Psoas muscle (tissue), 8 donors: ENCODE results near the gene UBE2I. TPM values are rescaled to one million over a fixed set of nuclear protein-coding genes. Genes with fewer than 3 reads are reported as not detected.

Source experiments
- ATAC-seq, 4 donors: fragments of 200-7000 bp; cut with Tn5 transposase; one replicate each; pipeline ENCODE4 v1.9.1; 2020; ENCODE audit warnings: moderate library complexity in 3 of 4, mild to moderate bottlenecking in 2 of 4
- DNase-seq, 2 donors: peaks; one replicate each; pipeline ENCODE4 v3.0.0-alpha.2; 2020
- H3K27ac ChIP-seq: fragments of 200-600 bp; one replicate; pipeline ENCODE4 v1.8.0; 2022
- H3K27me3 ChIP-seq, 3 donors: fragments of 200-600 bp in 1 of 3; one replicate each; pipeline versions ENCODE4 v1.6.1 to v1.8.0; 2013 to 2022; ENCODE audit warnings: low read length in 2 of 3, mild to moderate bottlenecking in 2 of 3, moderate library complexity in 1 of 3; ENCODE audit not compliant: insufficient read depth in 3 of 3
- H3K36me3 ChIP-seq, 2 donors: fragments of 200-600 bp in 1 of 2; one replicate each; pipeline versions ENCODE4 v1.6.1 to v1.8.0; 2013 to 2022; ENCODE audit warnings: low read depth in 1 of 2, mild to moderate bottlenecking in 1 of 2, moderate library complexity in 1 of 2; ENCODE audit not compliant: insufficient read depth in 1 of 2
- H3K4me1 ChIP-seq: fragments of 200-600 bp; one replicate; pipeline ENCODE4 v1.8.0; 2022
- H3K4me3 ChIP-seq: fragments of 200-600 bp; one replicate; pipeline ENCODE4 v1.8.0; 2022; ENCODE audit warnings: mild to moderate bottlenecking
- H3K9me3 ChIP-seq: fragments of 200-600 bp; one replicate; pipeline ENCODE4 v1.8.0; 2022
- CTCF ChIP-seq: fragments of 200-600 bp; IDR thresholded peaks from one replicate; pipeline ENCODE4 v1.8.0; 2022; ENCODE audit warnings: antibody characterized with exemption
- WGBS, 3 donors: extraction: QIAGEN DNeasy Blood & Tissue Kit; methylation state at CpG; one replicate each; pipeline versions ENCODE4 v1.1.6 to v1.1.7; 2013; 5-methylcytosine and 5-hydroxymethylcytosine counted together
- intact Hi-C, 2 donors: fragments of 100-400 bp; cut with DNase I; formaldehyde crosslinking; loops; one replicate each; pipeline versions ENCODE4 v1.11.0 to v1.14.2; 2022
- polyA plus RNA-seq, 3 donors: library from polyadenylated mRNA; stranded (reverse); fragments of 200-250 nt; gene quantifications; one replicate each; pipeline ENCODE4 v1.2.3, GENCODE V29; 2013
- total RNA-seq, 4 donors: library from RNA; stranded (reverse); fragmentation: NEBNext Ultra II Directional in 2 of 4; extraction: Animal tissue kit (Norgen Biotek cat#: 25700) in 2 of 4; gene quantifications; one replicate each; pipeline versions ENCODE4 v1.2.1 to v1.2.4, GENCODE V29; 2021 to 2023
- donor health status: healthy with polysubstance abuse.
- donor health status: DM: no; HTN: no; CAD: no; lungs with moderate emphysema.
- donor health status: Bipolar disorder and iron deficiency.
- donor health status: healthy.
- donor health status: DM: yes; HTN: yes; CAD: no.
- donor health status: DM: no; HTN: no; CAD: no.
- donor health status: DM: no; HTN: no; CAD: no.
- donor health status: DM: yes; HTN: yes; CAD: no.

Gene UBE2I
- total and polyA plus RNA-seq, 7 donors: 46.2 to 101 (median 55.6) TPM

- Histone ChIP-seq H3K4me3 (no peak overlapping the region), H3K9me3 (no peaks in the 10 kb centered on the region), H3K27ac (no peak overlapping the region), H3K27me3 (no peaks in the 10 kb centered on the region), H3K4me1 (peaks cover 5% of the 10 kb centered on the region), H3K36me3 (peaks cover 0 to 22% of the 10 kb centered on the region in 2 donors)
- no peak for ATAC-seq
- WGBS, 3 donors: 77 to 83% (median 81%) methylated on average over 14 of the region's 14 CpGs
- intact Hi-C loops: no loop called here
- no peak for TF ChIP-seq CTCF
- no peak for DNase-seq
These were observed 35.1 kb downstream of the UBE2I start for GRCh38 chr16:1344499-1344898.

GRCh38 chr16:1345087-1345486, 35.7 kb downstream of the UBE2I start:
- no peak for ATAC-seq
- WGBS, 3 donors: 48 to 57% (median 49%) methylated on average over 9 to 11 of the region's 11 CpGs
- Histone ChIP-seq H3K4me1 (peaks cover 5% of the 10 kb centered on the region), H3K27me3 (no peaks in the 10 kb centered on the region), H3K4me3 (no peak overlapping the region), H3K27ac (no peak overlapping the region), H3K36me3 (peaks cover 0 to 28% of the 10 kb centered on the region in 2 donors), H3K9me3 (no peaks in the 10 kb centered on the region)
- intact Hi-C loops: no loop called here
- TF ChIP-seq CTCF: no peak
- DNase-seq: no peak

- peaks cover 0 to 31% of the 10 kb centered on the region in 2 donors for H3K36me3 ChIP-seq
- ATAC-seq (no peak), DNase-seq (no peak)
- no peaks in the 10 kb centered on the region for H3K9me3 ChIP-seq
- H3K27me3 ChIP-seq: no peaks in the 10 kb centered on the region
- H3K4me1 ChIP-seq: peaks cover 11% of the 10 kb centered on the region
- H3K27ac ChIP-seq: no peak overlapping the region
- no peak for TF ChIP-seq CTCF
- intact Hi-C loops: no loop called here
- WGBS, 3 donors: 71 to 75% (median 73%) methylated on average over 29 to 31 of the region's 31 CpGs
- no peak overlapping the region for H3K4me3 ChIP-seq
These were observed 36.4 kb downstream of the UBE2I start for GRCh38 chr16:1345651-1346421.

GRCh38 chr16:1346422-1347285, 37.2 kb downstream of the UBE2I start:
- Histone ChIP-seq H3K4me3 (no peak overlapping the region), H3K27me3 (no peaks in the 10 kb centered on the region), H3K4me1 (peaks cover 15% of the 10 kb centered on the region), H3K27ac (no peak overlapping the region), H3K36me3 (peaks cover 0 to 31% of the 10 kb centered on the region in 2 donors), H3K9me3 (no peaks in the 10 kb centered on the region)
- 62 to 67% (median 64%) methylated on average over 33 to 34 of the region's 34 CpGs for WGBS, 3 donors
- intact Hi-C loops: no loop called here
- no peak for DNase-seq
- ATAC-seq: no peak
- no peak for TF ChIP-seq CTCF
